GM21528 (cell line): Measurements from ENCODE around the gene TPCN2.
A peak's percentile ranks its signal among the peaks of the same experiment; 100 is the strongest.

Experiments used
- ATAC-seq: cut with Tn5 transposase; IDR thresholded peaks from one replicate; pipeline ENCODE4 v1.9.1; 2021; ENCODE audit warnings: mild to moderate bottlenecking, moderate library complexity; ENCODE audit not compliant: unreplicated experiment, low FRiP score

TPCN2 gene

DNA sequence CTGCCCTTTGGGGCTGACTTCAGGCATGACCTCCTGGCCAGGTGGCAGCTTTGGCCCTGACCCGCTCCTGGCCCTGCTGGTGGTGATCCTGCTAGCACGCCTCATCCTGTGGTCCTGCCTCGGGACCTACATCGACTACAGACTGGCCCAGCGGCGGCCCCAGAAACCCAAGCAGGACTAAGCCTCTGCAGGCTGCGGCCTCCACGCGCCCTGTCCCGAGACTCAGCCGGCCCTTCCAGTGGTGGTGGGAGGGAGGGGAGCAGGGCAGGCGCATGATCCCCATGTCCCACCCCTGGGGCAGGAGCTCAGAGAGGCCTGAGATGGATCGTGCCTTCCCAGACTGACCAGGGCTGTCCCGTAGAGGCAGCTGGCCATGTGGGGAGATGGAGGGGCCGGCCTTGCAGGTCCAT, 109.1 kb downstream of the TPCN2 start:
- no peak for ATAC-seq

GRCh38 chr11:69158301-69159149, 109.8 kb downstream of the TPCN2 start:
- ATAC-seq, result no peak

GRCh38 chr11:69159150-69159852, 110.6 kb downstream of the TPCN2 start:
- no peak for ATAC-seq

DNA sequence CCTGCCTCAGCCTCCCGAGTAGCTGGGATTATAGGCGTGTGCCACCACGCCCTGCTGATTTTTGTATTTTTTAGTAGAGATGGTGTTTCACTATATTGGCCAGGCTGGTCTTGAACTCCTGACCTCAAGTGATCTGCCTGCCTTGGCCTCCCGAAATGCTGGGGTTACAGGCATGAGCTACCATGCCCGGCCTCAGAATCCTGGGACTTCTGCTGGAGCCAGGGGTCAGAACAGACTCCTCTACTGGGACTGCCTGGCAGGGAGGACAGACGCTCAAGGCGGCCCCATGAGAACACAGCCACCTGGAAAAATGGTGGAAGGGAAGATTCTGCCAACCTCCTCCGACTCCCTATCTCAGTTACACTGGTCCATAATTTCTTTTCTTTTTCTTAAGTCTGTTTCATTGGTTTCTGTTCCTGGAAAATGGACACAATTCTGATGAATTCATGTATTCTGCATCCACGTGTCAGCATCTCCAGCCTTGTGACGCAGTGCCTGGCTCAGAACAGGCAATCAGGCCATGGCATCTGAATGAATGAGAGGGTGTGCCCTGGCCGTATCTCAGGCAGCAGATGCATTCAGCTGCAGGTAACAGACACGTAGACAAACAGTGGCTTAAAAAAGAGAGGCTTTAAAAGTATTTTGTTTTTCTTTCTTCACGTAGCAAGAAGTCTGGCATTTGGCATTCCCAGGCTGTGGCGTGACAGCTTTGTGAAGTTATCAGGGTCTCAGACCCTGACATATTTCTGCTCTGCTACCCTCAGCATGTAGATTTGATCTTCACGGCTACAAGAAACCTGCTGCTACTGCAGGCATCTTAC, 111.8 kb downstream of the TPCN2 start:
- no peak for ATAC-seq

DNA sequence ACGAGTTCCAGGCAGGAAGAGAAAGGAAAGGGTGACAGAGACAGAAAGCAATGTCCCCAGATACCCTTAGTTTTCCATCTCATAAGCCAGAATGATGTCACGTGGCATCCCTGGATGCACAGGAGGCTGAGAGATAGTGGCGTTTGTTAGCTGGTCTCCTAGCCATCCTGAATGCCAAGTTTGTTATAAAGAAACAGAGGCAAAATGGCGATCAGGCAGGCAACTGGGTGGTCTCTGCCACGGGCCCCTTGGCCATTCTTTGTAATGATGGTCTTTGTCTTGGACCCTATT, 112.3 kb downstream of the TPCN2 start:
- ATAC-seq, result no peak

DNA sequence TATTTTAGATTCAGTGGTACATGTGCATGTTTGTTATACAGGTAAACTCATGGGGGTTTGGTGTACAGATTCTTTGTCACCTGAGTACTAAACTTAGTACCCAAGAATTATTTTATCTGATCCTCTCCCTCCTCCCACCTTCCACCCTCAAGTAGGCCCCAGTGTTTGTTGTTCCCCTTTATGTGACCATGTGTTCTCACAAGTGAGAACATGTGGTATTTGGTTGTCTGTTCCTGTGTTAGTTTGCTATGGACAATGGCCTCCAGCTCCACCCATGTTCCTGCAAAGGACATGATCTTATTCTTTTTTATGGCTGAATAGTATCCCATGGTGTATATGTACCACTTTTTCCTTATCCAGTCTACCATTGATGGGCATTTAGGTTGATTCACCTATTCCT, 113.8 kb downstream of the TPCN2 start:
- no peak for ATAC-seq

DNA sequence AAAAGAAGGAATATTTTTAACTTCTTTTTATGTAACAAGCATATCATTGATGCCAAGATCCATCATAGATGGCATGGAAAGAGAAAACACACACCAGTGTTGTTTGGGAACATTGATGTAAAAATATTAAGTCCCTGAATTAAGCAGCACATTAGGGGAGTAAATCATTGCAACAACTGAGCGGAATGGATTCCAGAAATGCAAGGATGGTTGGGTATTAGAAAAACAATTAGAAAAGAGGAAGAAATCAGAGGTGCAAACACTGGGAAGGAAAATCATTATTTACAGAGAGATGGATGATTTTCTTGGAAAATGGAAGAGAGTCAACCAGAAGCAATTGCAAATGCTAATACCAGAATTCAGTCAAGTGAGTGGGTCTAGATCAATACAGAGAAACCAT, 115.1 kb downstream of the TPCN2 start:
- ATAC-seq, result no peak

DNA sequence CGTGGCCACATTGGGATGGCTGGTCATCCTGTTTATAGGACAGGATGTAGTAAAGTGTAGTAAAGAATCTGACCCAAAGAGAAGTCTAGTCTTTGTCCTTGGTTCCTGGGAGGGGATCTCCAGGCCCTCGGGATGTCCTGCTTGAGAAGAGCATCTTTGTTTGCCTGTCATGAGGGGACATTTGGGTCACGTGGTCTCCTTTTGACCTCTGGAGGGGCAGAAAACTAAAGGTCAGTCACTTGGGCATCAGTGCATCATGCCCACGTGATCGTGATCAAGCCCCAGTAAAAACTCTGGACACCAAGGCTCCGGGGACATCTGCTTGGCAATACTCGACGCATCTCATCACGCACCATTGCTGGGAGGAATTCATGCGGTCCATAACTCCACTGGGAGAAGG, 116.1 kb downstream of the TPCN2 start:
- ATAC-seq, result no peak

DNA sequence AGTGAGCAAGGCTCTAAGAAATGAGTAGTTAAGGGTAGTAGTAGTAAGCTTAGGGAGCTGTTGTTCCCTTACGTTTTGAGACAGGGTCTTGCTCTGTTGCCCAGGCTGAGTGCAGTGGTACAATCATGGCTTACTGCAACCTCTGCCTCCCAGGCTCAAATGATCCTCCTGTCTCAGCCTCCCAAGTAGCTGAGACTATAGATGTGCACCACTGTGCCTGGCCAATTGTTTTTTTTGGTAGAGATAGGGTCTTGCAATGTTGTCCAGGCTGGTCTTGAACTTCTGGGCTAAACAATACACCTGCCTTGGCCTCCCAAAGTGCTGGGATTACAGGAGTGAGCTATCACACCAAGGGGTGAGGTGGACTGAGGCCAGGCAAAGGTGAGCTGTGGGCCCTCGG, 117.0 kb downstream of the TPCN2 start:
- no peak for ATAC-seq

DNA sequence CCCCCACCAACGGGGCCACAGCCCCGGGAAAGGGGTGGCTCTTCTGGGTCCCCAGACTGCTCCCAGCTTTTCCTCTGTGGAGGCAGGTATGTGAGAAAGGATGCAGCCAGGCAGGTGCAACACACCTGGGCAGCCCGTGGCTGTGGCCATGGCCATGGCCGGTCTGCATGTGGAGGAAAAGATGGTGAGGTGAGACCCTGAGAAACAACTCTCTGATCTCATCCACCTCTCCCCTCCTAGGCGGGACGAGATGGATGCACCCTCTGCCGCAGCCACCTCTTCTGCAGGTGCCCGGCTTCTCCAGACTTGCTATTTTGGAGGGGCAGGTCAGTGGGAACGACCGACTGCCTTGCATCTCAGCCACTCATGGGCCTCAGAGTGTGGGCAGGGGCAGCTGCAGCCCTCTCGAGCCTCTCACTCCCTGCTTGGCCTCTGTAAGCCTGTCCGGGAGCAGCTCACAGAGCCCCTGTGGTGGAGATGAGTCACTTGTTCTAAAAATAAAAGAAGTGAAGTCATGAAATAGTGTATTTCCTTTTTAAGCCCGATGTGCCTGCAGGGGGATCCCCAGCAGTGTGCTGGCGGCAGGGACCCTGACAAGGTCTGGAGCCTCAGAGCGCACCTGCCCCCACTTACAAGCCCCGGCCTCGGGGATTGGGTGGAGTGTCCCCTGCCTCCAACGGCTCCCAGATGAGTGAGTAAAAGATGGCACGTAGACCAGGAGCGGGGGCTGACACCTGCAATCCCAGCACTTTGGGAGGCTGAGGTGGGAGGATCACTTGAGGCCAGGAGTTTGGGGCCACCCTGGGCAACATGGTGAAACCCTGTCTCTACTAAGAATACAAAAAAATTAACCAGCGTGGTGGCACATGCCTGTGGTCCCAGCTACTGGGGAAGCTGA, 117.7 kb downstream of the TPCN2 start:
- ATAC-seq, result peak; percentile 83

- ATAC-seq, result no peak
These were observed 118.6 kb downstream of the TPCN2 start for GRCh38 chr11:69167130-69167915.

DNA sequence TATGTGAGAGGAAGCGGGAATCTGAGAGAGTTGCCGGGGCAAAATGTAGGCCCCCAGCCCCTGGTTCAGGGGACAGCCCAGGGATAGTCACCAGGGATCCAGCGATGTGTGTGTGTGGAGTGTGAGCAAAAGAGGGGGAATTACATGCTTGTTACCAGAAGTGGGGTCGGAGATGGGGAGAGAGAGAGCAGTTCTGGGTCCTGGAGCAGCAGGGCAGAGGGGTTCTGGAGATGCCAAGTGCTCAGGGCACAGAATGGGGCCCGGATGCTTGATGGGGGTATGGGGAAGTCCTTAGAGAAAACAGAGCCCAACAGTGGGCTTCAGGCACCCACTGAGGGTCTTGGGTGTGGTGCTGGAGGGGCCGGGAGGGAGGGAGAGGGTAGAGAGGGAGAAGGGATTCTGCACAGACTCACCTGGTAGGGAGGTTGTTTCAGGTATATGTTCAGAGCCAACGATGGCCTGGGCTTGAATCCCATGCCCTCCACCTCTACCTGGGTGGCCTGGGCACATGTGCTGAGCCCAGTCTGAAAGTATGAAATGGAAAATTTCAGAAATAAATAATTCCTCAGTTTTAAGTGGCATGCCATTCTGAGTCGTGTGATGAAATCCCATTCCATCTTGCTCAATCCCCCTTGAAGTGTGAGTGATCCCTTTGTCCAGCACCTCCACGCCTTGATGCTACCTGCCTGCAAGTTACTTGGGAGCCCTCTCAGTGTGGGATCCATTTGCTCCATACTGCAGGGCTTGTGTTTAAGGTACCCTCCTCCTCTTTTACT, 119.4 kb downstream of the TPCN2 start:
- no peak for ATAC-seq

GRCh38 chr11:69169479-69169878, 120.7 kb downstream of the TPCN2 start:
- ATAC-seq, result no peak

DNA sequence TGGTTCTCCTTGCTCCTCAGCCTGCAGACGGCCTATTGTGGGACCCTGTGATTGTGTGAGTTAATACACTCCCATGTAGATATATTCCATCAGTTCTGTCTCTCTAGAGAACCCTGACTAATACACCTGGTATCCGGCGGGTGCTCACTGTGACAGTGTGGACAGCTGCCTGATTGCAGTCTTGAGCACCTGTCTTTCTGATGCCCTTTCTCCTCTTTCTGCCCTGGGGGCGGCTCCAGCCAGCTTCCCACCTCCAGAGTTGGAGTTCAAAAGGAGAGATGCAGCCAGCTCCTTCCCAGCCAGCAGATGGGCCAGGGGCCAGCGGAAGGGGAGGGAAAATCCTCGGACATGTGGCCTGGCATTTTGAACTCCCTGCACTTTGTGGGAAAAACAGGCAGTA, 122.0 kb downstream of the TPCN2 start:
- no peak for ATAC-seq

GRCh38 chr11:69171476-69172240, 122.9 kb downstream of the TPCN2 start:
- no peak for ATAC-seq

DNA sequence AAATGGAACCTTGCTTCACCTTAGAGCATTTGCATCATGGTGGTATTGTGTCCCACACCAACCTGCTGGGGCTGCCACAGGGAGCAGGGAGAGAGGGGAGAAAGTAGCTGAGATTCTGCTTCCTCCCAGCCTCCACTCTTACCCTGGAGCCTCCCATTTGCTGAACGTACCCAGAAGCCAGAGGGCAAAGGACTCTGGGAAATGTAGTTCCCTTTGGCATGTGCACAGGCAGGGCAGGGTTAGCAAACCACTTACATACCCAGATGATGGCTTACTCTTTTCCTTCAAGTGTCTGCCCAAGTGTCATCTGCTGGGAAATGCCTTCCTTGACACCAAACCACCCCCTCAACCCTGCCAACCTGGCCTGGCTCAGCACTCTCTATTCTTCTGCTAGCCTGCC, 123.9 kb downstream of the TPCN2 start:
- ATAC-seq, result no peak

- no peak for ATAC-seq
These were observed 124.6 kb downstream of the TPCN2 start for GRCh38 chr11:69173331-69173730.

DNA sequence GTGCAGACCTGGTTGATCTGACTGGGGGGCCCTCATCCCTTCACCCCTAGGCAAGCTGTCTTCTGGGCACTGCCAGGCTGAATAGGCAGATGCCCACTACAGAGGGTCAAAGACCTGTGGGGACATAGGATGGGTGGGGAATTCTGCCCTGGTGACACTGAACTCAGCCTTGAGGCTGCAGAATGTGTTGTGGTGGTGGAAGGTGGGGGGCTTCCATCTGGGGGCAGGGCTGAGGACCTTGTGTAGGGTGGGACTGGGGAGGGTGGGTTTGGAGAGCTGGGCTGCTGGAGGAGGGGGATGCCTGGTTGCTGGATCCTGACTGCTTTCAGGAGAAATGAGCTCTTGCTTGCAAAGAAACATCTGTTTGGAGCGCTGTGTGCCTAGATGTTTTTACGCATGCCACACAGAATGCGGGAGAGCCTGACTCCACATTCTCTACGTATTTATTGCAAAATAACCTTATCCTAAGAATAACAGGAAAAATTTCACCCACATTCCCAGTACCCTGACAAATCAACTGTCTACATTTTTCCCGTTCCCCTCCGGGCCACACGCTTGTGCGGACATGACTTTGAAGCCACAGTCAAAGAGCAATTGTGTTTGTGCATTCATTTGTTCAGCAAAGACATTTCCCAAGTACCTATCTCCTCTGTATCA, 125.3 kb downstream of the TPCN2 start:
- ATAC-seq, result no peak
